ENCODE measurements around the gene SLC4A11.
"Not testable (repeated sequence)": the region's sequence is repeated elsewhere in the genome, so short reads cannot be mapped to it uniquely, and the experiment has no call there.

The SLC4A11 gene

DNA sequence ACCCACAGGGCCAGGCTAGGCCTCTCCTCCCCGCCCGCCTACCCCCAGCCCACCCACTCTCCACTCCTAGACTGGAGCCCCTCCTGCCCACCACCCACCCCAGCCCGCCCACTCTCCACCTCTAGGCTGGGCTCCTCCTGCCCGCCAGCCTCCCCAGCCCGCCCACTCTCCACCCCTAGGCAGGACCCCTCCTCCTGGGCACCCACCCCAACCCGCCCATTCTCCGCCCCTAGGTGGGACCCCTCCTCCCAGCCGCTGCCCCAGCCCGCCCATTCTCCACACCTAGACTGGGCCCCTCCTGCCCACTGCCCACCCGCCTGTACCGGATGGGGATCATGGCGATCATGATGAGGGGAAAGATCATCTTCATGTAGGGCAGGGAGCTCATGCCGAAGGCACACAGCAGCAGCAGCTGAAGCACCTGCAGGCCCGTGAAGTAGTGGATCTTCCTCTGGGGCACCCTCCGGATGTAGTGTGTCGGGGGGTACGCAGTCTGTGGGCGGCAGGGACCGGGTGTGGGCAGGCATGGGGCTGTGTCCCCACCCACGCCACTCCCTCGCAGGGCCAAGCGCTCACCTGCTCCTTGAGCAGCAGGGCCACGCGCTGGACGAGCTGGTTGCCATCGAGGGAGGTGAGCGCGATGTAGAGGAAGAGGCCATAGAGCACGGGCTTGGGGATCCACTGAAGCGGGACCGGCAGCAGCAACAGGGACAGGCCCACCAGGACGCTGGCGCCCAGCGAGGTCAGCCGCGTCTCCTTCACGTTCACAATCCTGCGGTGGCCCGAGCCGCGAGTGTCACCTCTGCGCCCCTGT lies 10.8 kb downstream of the SLC4A11 start:
- DNase-seq (ENCODE audit: low spot score), result no peak

DNA sequence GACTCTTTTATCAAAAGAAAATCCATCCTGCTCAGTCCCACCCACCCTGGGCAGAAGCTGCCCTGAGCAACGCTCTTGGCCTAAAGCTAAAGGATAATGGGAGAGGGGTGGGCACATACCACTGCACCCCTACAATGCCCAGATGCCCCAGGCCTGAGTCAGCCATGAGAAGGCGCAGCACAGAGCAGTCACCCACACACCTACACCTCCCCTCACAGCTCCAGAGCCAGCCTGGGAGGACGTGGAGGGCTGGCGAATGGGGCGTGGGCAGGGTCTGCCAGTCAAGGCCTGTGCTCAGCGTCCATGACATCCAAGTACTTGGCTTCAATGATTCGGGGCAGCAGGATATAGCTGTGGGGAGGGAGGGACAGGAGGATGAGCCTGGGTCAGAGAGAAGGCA lies 11.5 kb downstream of the SLC4A11 start:
- DNase-seq (ENCODE audit: low spot score), result no peak

DNA sequence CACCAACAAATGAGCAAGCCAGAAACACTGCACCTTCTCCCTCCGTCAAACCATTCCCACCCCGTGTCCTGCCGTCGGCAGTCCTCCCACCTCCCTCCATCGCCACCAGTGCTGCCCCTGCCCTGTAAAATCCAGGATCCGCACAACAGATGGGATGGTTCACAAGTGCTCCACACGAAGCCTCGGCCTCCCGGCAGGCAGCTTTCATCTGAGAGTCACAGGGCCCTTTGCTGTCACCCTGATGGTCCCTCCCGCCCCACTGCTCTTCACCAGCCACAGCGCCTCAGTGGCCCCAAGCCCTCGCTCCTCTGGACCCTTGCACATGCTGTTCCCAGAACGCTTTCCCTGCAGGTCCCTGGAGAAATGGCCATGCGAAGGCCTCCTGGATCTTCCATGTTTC lies 12.1 kb downstream of the SLC4A11 start:
- DNase-seq (ENCODE audit: low spot score), result no peak

DNA sequence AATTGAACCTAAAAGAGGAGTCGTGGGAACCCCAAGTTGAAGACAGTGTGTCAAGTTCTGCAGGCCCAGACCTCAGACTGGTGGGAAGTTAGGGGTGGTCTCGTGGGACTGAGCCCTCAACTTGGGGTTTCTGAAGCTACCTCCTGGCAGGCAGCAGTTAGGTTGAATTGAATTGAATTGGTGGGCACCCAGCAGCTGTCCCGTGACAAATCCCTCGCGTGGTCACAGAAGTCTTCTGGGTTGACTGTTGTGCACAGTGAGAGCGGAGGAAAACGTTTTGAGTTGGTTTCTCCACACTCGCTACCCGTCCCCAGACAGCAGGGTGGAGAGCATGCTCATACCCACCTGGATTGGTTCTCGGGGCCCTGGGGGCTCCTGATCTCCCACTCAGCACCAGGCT lies 12.9 kb downstream of the SLC4A11 start:
- no peak for DNase-seq (ENCODE audit: low spot score)

DNA sequence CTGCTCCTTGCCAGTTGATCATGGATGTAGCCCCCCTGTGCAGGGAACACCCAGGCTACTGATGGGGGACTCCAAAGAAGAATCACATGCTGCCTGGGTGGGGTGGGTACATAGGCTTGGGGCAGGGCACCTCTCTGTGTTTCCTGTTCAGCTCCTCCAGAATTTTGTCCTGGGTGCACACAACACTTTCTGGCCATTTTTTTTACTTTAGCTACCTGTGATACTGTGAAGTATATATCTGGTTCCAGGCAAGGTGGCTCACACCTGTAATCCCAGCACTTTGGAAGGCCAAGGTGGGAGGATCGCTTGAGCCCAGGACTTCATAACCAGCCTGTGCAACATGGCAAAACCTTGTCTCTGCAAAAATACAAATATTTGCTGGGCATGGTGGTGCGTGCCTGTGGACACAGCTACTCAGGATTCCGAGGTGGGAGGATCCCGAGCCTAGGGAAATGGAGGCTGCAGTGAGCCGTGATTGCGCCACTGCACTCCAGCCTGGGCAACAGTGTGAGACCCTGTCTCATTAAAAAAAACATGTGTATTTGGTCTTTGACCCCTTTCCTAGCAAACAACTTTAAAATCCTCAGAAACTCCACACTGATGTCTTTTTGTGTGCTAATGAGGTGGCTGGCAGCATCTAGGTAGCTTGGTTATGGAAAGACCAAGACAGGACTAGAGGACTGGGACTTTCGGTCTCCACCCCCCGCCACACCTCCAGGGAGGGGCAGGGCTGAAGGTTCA lies 14.1 kb downstream of the SLC4A11 start:
- no peak for DNase-seq (ENCODE audit: low spot score)

DNA sequence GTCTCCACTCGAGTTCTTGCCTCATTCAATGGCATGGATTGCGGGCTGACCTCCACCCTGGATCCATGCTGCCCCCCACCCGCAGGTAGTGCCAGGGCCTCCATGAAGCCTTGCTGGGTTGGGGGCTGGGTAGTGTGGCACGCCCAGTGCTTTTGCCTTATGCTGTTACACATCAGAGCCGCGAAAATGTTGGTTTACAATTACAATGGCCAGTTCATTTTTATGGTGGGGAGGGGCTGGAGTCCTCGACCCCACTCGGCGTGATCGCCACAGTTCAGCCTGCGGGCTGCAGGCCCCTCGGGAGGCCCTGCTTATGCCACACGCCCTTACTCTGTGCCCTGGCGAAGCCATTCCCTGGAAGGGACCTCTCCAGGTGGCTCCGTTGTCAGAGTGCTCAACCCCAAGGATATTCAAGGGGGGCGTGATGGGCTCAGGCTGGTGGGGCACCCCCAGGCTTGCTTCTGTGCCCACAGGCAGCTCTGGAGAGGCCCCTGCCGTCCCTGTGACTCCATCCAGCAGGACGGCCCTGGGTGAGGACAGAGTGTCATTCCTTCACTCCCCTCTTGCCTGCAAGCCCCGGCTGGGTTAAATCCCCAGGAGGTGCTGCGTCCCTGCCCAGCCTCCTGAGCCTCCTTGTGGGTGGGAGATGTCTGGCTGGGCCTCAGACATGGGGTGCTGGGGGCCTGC lies 14.9 kb downstream of the SLC4A11 start:
- no peak for DNase-seq (ENCODE audit: low spot score)

DNA sequence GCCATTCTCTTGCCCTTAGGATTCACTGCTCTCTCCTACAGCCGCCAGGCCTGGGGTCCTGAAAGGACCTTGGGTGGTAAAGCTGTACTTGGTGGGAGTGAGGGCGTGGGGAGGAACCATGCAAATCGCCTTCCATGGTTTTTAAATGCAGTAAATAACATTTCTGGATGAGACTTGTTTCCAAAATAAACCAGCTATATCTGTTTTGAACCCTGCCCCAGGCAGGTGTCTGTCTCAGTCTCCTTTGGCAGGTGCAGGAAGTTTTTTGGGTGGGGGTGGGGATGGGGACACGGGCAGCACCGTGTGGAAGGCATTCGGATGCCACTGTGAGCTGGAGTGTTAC lies 15.4 kb downstream of the SLC4A11 start:
- no peak for DNase-seq (ENCODE audit: low spot score)

DNA sequence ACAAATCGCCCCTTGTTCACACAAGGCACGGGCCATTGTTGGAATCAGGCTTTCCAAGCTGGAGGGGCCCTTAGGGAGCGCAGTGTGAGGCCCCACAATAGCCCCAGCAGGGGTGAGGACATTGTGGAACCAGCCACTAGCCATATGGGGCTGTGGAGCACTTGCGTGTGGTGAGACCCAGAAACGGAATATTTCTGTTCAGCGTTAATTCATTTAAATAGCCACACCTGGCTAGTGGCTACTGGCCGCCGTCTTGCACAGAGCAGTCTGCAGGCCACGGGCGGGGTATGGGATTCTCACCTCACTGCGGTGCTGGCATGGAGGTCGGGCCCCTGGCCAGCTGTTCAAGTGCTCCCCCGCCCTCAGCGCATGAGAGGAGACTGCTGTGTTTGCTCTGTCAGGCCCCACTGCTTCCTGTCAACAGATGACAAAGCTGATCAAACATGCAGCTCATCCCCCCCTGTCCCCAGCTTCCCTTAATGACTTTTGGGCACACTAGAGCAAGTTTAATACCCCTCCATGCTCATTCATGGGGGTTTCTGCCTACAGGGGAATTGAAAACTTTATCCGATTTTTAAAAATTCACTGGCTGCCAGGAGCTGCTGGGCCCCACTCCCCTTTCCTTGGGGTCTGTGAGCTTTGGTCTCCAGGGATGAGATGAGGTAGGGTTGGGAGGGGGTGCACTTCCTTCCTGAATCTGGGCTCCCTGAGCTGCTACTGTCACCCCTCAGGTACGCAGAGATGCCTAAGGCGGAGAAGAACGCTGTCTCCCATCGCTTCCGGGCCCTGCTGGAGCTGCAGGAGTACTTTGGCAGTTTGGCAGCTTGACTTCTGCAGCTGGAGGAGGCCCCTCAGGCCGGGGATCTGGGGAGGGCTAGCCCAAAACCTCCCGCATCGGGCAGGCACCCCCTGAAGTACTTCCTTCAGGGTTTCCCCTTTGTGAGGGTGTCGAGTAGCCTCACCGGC lies 16.1 kb downstream of the SLC4A11 start:
- peak; percentile 39 for DNase-seq (ENCODE audit: low spot score)

DNA sequence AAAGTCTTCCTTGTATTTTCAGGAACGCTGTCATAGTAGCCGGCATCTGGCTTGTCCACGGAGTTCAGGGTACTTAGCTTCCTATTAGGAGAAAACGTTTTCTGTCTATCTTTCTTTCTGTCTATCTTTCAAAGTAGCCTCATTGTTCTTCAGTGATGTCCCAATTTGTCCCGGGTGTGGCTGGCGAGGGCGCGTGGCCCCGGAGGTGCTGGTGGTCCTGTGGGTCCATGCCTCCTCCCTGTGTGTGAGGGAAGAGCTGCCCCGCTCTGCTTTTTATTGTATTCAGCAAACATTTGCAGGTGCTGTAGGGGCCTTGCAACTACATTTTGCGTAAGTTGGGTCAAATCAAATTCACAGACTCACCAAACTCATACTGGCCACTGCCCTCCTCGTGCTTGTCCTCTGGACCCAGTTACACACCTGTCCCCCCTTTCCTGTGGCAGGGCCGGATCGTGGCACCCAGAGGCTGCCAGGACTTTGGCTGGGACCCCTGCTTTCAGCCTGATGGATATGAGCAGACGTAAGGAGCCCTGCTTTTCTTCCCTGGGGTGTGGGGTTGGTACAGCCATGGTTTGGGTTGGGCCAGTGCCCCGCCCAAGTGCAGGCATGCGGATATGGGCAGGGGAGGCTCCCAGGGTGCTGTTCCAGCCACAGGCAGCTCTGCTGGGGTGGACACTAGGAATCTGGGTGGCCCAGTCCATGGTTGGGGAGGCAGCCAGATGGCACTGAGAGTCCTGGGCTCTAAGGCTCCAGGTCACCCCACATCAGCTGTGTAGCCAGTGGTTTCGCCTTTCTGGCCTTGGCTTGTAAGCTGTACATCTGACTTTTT lies 17.4 kb downstream of the SLC4A11 start:
- DNase-seq (ENCODE audit: low spot score), result no peak

DNA sequence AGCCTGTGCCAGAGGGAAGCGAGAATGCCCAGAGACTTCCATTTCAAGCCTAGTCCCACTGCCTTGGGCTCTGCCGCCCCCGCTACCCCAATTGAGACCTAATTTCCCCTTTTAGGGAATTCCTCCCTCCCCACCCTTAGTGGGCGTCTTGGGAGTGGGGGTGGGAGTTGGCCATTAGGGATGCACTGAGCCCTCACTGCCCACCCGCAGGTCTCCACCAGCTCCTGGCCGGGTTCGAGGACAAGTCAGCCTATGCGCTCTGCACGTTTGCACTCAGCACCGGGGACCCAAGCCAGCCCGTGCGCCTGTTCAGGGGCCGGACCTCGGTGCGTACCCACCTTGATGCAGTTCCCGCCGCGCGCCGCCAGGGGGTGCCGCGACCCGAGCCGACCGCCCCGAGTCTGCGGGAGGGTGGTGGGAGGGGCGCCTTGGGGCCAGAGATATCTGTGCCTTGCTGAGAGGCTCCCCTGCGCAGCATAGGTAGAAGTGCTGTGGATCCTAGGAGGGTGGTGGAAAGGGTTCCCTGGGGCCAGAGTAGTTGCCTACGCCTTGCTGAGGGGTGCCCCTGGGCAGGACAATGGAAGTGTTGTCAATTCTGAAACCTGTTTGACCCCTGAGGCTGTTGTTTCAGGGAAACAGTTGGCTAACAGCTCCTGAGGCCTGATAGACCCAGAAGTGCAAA lies 20.5 kb downstream of the SLC4A11 start:
- DNase-seq (ENCODE audit: low spot score), result peak; percentile 81

DNA sequence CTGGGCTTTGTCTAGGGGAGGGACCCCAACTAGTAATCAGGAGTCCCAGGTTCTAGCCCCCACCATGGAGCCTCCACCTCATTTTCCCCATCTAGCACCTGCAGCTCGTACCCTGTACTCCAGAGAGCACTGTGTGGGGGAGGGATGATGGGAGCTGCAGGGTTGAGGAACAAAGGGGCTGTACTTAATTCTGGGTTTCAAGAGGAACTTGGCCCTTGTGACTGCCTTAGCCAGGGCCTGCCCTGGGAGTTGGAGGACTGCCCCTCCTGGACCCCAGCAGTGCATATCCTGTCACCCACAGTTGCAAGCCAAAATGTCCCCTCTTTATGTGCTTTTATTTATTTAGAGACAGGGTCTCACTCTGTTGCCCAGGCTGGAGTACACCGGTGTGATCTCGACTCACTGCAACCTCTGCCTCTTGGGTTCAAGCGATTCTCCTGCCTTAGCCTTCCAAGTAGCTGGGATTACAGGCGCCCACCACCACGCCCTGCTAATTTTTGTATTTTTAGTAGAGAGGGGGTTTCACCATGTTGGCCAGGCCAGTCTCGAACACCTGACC lies 23.6 kb downstream of the SLC4A11 start:
- not testable (repeated sequence) for DNase-seq (ENCODE audit: low spot score)

DNA sequence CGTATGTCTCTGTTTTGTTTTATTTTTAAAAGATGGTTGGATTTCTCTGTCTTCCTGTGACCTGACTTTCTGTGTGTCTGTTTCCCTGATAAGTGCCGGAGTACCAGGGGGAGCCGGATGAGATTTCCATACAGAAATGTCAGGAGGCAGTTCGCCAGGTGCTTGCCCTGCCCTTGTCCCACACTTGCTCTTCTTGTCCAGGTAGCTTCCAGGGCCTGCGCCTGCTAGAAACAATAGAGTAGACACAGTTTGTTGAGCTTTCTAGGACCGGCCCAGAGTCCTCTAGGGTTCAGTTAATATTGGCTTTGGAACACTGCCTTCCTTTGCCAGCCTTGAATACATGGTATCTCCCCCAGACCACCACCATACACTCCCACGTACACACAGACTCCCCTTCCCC lies 25.8 kb downstream of the SLC4A11 start:
- no peak for DNase-seq (ENCODE audit: low spot score)

DNA sequence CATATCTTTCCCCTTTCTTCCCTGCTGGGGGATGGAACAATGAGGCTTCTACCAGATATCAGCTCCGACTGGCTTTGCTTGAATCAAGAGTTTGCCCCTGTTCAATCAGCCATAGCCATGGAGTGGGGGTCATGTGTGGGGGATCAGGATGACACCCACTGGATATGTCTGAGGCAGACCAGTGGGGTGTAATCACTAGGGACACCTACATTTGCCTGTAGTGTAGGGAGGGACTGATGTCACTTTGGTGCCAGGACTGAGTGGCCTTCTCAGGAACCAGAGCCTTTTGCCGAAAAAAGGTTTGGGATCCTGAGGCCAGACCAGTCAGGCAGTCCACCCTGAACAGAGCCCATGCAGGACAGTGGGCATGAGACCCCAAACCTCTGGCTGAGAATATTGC lies 28.6 kb downstream of the SLC4A11 start:
- DNase-seq (ENCODE audit: low spot score), result no peak

DNA sequence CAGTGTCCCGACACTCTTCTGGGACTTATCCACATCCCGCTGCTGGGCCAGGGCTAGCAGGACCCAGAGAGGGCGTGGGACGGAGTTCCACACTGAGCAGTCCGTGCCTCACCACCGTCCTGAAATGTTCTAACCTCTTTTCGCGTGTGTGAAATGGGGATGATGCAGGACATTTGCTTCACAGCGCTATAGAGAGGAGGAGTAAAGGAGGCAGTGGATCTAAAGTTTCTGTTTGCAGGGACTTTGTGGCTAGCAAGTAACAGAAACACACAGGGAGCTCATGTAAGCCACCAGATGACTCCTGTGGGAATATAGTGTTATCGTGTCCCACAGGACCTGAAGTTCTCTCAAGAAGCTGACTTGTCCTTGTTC lies 29.1 kb downstream of the SLC4A11 start:
- no peak for DNase-seq (ENCODE audit: low spot score)

DNA sequence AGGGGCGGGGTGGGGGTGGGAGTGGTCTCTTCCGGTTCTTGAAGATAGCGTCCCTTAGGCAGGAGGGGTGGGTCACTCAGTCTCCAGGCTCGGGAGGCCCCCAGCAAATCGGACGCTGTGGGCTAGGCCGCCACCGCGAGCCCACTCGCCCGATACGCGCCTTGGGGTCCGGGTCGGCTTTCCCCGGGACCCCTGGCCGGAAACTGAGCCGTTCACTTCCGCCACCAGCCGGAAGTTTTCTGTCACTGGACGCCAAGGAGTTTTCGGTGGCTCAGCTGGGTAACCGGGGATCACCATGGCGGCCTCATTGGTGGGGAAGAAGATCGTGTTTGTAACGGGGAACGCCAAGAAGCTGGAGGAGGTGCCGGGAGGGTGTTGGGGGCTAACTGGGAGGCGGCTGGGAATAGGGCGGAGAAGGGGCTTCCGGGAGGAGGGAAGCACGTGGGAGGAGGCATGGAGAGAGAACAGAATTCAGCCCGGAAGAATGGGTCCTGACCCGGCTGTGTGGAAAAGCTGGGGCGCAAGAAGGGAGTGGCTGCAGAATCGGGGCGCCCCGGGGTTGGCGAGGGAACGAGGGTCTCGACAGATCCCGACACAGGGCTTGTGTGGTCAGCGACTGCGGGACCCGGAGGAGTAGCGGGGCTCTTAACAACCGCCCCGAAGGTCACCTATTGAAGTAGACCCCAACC lies 29.6 kb downstream of the SLC4A11 start, which contains the start of gene ITPA:
TSS of gene ITPA (plus strand) at position 242 of the 689 bp plus-strand sequence. CDS start at position 296, 54 bp downstream.
- DNase-seq (ENCODE audit: low spot score), result peak; percentile 69

DNA sequence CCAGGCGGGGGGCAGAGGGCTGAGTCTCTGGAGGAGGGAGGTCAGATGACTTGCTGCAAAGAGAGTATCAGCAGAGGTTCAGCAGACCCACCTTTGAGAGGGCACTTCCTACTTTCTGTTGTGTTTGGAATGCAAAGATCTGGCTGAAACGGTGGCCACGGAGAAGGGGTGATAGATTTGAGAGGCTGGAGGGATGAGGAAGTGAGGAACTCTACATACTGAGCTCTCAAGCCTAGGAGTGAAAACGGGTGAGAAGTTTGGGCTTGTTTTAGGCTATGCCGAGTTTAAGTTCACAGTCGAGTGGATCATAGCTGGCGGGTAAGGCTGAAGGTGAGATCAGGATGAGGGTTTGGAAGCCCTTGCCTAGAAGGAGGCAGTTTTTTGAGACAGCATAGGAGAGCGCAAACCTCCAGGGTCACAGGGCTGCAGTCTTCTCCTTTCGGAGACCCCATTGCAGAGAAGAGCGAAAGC lies 30.2 kb downstream of the SLC4A11 start:
- DNase-seq (ENCODE audit: low spot score), result no peak

DNA sequence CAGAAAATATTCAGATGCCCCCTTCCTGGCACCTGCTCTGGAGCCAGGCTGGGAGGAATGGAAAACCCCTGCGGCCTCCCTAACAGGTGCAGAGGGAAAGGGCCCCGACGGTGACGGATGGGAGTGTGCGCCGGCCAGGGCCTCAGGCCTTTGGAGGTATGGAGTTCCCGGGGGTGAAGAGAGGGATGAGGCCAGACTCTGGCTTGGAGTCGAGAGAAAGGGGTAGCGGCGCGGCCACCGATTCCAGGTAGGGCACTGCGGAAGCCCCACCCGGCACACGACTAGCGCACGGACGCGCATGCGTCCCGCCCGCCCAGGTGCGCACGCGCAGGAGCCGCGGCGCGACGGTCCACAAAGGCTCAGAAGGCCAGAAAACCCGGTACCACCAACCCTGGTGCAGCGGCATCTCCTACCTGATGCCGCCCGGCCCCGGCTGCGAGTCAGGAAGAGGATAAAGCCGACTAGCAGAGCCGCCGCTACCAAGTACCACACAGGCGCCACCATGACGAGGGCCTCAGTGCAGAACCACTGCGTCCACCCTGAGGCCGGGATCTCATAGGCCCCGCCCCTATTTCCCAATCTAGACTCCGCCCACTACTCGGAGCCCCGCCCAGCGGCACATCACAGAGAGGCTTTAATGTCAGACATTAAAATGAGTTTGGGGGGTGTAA lies 34.7 kb downstream of the SLC4A11 start, which contains the start of gene DDRGK1:
TSS of gene DDRGK1 (minus strand) at position 559 of the 671 bp plus-strand sequence. CDS start at position 504, 55 bp downstream.
- peak; percentile 92 for DNase-seq (ENCODE audit: low spot score)

DNA sequence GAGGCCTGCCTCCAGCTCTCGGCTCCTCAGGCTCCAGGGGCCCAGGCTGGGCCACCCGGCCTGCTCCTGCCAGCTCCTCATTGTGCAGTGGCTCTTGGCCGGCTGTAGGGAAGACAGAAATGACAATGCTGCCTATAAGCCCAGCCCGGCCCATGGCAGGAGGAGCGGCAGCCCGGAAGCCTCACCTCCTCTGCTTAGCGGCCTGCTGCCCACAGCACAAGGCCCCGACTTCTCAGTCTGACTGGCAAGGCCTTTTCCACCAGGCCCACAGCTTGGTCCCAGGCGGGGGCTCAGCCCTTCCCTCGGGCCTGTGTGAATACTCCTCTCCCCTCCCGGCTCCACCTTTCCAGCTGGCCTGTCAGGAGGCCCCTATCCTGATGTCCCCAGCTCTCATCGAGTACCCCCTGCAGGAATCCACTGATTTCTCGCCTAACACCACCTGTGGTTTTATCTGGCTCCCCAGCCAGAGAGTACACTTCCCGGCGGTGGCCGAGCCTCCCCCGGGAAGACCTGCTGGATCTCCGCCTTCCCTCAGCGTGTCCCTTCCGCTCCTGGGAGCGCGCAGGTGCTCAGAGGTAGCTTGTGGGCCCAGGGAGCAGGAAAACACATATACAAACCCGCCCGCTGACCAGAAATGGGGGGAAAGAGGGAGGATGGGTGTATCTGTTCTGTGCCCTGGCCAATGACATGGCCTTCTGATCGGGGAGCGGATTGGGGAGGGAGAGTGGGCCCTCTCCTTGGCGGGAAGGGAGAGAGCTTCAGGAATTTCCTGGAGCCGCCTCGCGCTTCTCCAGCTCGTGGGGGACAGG lies 35.5 kb downstream of the SLC4A11 start:
- DNase-seq (ENCODE audit: low spot score), result peak; percentile 52
